Spinal cord (tissue), 10 donors: ENCODE results near the gene HABP4. TPM values are rescaled to one million over a fixed set of nuclear protein-coding genes. Genes with fewer than 3 reads are reported as not detected.

Experiments
- DNase-seq, 6 donors: peaks; one replicate each; pipeline versions ENCODE4 v3.0.0 to v3.0.0-alpha.2; 2013 to 2015; ENCODE audit warnings: low spot score in 6 of 6, low read depth in 4 of 6
- H3K27ac ChIP-seq: one replicate; pipeline ENCODE4 v1.5.1; 2013; ENCODE audit warnings: low read depth, low read length, control low read depth
- H3K27me3 ChIP-seq: one replicate; pipeline ENCODE4 v1.6.1; 2013; ENCODE audit warnings: low read length; ENCODE audit not compliant: control insufficient read depth, insufficient read depth
- H3K36me3 ChIP-seq: one replicate; pipeline ENCODE4 v1.6.1; 2013; ENCODE audit warnings: low read length; ENCODE audit not compliant: control insufficient read depth, insufficient read depth
- H3K4me1 ChIP-seq: one replicate; pipeline ENCODE4 v1.6.1; 2013; ENCODE audit warnings: low read length; ENCODE audit not compliant: control insufficient read depth, insufficient read depth
- H3K4me3 ChIP-seq: one replicate; pipeline ENCODE4 v1.5.1; 2013; ENCODE audit warnings: low read depth, low read length, control low read depth
- H3K9me3 ChIP-seq: one replicate; pipeline ENCODE4 v1.6.1; 2013; ENCODE audit warnings: low read length; ENCODE audit not compliant: control insufficient read depth, insufficient read depth
- WGBS: methylation state at CpG from one replicate; pipeline ENCODE4 v1.1.5; 2013; ENCODE audit warnings: missing lambda C conversion rate; ENCODE audit not compliant: insufficient coverage; 5-methylcytosine and 5-hydroxymethylcytosine counted together
- polyA plus RNA-seq, 2 donors: library from polyadenylated mRNA; unstranded; fragments of 120-200 nt; gene quantifications; one replicate each; pipeline ENCODE4 v1.2.1, GENCODE V29; 2013; ENCODE audit not compliant: insufficient read length in 2 of 2
- total RNA-seq, 2 donors: library from RNA; depleted of rRNA in 1 of 2; stranded (reverse); fragments of 120-200 nt in 1 of 2; fragments of >200 nt in 1 of 2; gene quantifications; one replicate each; pipeline versions ENCODE4 v1.2.3 to v1.2.4, GENCODE V29; 2013 to 2014
- donor health status: healthy.

The HABP4 gene
- total and polyA plus RNA-seq, 4 donors = 16.8 to 38.9 (median 27.9) TPM

- Histone ChIP-seq H3K27ac (no peak overlapping the region), H3K9me3 (no peaks in the 10 kb centered on the region), H3K27me3 (no peaks in the 10 kb centered on the region), H3K4me3 (no peak overlapping the region), H3K4me1 (no peaks in the 10 kb centered on the region), H3K36me3 (peaks cover 38% of the 10 kb centered on the region)
- DNase-seq = no peak
- 71% methylated on average over 3 of the region's 6 CpGs for WGBS
Measured at GRCh38 chr9:96464426-96464825, 14.5 kb downstream of the HABP4 start.

- WGBS = 93% methylated on average over 4 of the region's 5 CpGs
- no peak for DNase-seq
- Histone ChIP-seq H3K27me3 (no peaks in the 10 kb centered on the region), H3K27ac (no peak overlapping the region), H3K36me3 (peaks cover 58% of the 10 kb centered on the region), H3K4me1 (no peaks in the 10 kb centered on the region), H3K9me3 (no peaks in the 10 kb centered on the region), H3K4me3 (no peak overlapping the region)
Measured at GRCh38 chr9:96467784-96468183, 17.8 kb downstream of the HABP4 start.

- Histone ChIP-seq H3K27ac (no peak overlapping the region), H3K27me3 (no peaks in the 10 kb centered on the region), H3K4me3 (no peak overlapping the region), H3K9me3 (no peaks in the 10 kb centered on the region), H3K36me3 (peaks cover 22% of the 10 kb centered on the region), H3K4me1 (no peaks in the 10 kb centered on the region)
- no peak for DNase-seq
- no CpG with 5 or more reads among the region's 4 CpGs for WGBS
Measured at GRCh38 chr9:96476013-96476412, 26.0 kb downstream of the HABP4 start.

GRCh38 chr9:96476591-96476990 is 26.6 kb downstream of the HABP4 start:
- H3K4me3 ChIP-seq = no peak overlapping the region
- no peaks in the 10 kb centered on the region for H3K27me3 ChIP-seq
- H3K27ac ChIP-seq = no peak overlapping the region
- no peaks in the 10 kb centered on the region for H3K4me1 ChIP-seq
- H3K9me3 ChIP-seq = no peaks in the 10 kb centered on the region
- no peak for DNase-seq
- peaks cover 17% of the 10 kb centered on the region for H3K36me3 ChIP-seq
- WGBS = 88% methylated on average over 4 of the region's 5 CpGs

GRCh38 chr9:96478829-96479371 is 28.9 kb downstream of the HABP4 start:
- Histone ChIP-seq H3K9me3 (no peaks in the 10 kb centered on the region), H3K27me3 (no peaks in the 10 kb centered on the region), H3K36me3 (no peaks in the 10 kb centered on the region), H3K4me1 (no peaks in the 10 kb centered on the region), H3K4me3 (no peak overlapping the region), H3K27ac (no peak overlapping the region)
- WGBS = no CpG with 5 or more reads among the region's 4 CpGs
- no peak for DNase-seq

GRCh38 chr9:96480736-96481135 is 30.8 kb downstream of the HABP4 start:
- no CpG with 5 or more reads among the region's 3 CpGs for WGBS
- Histone ChIP-seq H3K27me3 (no peaks in the 10 kb centered on the region), H3K4me1 (no peaks in the 10 kb centered on the region), H3K36me3 (peaks cover 7% of the 10 kb centered on the region), H3K9me3 (no peaks in the 10 kb centered on the region), H3K27ac (no peak overlapping the region), H3K4me3 (no peak overlapping the region)
- DNase-seq = no peak

- DNase-seq = no peak
- no peak overlapping the region for H3K27ac ChIP-seq
- WGBS = 100% methylated on average over 1 of the region's 2 CpGs
Measured at GRCh38 chr9:96482476-96482875, 32.5 kb downstream of the HABP4 start.

GRCh38 chr9:96483197-96483596 is 33.2 kb downstream of the HABP4 start:
- no CpG with 5 or more reads among the region's 4 CpGs for WGBS

More at GRCh38 chr9:96482476-96482875, 32.5 kb downstream of the HABP4 start:
- Histone ChIP-seq H3K4me1 (peaks cover 4% of the 10 kb centered on the region), H3K9me3 (no peaks in the 10 kb centered on the region), H3K36me3 (peaks cover 15% of the 10 kb centered on the region), H3K27me3 (no peaks in the 10 kb centered on the region), H3K4me3 (no peak overlapping the region)

GRCh38 chr9:96483733-96484390 is 33.9 kb downstream of the HABP4 start:
- peaks cover 4% of the 10 kb centered on the region for H3K4me1 ChIP-seq

More at GRCh38 chr9:96483197-96483596, 33.2 kb downstream of the HABP4 start:
- no peak overlapping the region for H3K27ac ChIP-seq
- no peaks in the 10 kb centered on the region for H3K27me3 ChIP-seq
- H3K4me1 ChIP-seq = peaks cover 4% of the 10 kb centered on the region
- DNase-seq = no peak
- H3K36me3 ChIP-seq = peaks cover 18% of the 10 kb centered on the region
- no peak overlapping the region for H3K4me3 ChIP-seq
- H3K9me3 ChIP-seq = no peaks in the 10 kb centered on the region

GRCh38 chr9:96484521-96484931 is 34.6 kb downstream of the HABP4 start:
- Histone ChIP-seq H3K4me3 (no peak overlapping the region), H3K27ac (no peak overlapping the region), H3K36me3 (peaks cover 32% of the 10 kb centered on the region), H3K27me3 (no peaks in the 10 kb centered on the region), H3K4me1 (peaks cover 4% of the 10 kb centered on the region), H3K9me3 (no peaks in the 10 kb centered on the region)
- DNase-seq = no peak
- WGBS = no CpG with 5 or more reads among the region's 4 CpGs

More at GRCh38 chr9:96483733-96484390, 33.9 kb downstream of the HABP4 start:
- no peak for DNase-seq
- Histone ChIP-seq H3K9me3 (no peaks in the 10 kb centered on the region), H3K4me3 (no peak overlapping the region), H3K27me3 (no peaks in the 10 kb centered on the region), H3K36me3 (peaks cover 25% of the 10 kb centered on the region), H3K27ac (no peak overlapping the region)
- no CpG with 5 or more reads among the region's 3 CpGs for WGBS
